GM19099 (cell line): ENCODE results near the gene PRPH.
A peak's percentile ranks its signal among the peaks of the same experiment; 100 is the strongest.

Experiments
- POLR2A ChIP-seq: IDR thresholded peaks from 3 replicates; pipeline ENCODE4 v1.6.1; 2011; ENCODE audit warnings: low read depth; ENCODE audit not compliant: insufficient read length; ENCODE audit errors: extremely low read depth

PRPH gene

GRCh38 chr12:49296034-49296835 lies 1.3 kb downstream of the PRPH start:
- no peak for TF ChIP-seq POLR2A

GRCh38 chr12:49296836-49297694 lies 2.1 kb downstream of the PRPH start:
- TF ChIP-seq POLR2A, result no peak

- TF ChIP-seq POLR2A, result no peak
These were observed 2.7 kb downstream of the PRPH start for GRCh38 chr12:49297695-49298060.

DNA sequence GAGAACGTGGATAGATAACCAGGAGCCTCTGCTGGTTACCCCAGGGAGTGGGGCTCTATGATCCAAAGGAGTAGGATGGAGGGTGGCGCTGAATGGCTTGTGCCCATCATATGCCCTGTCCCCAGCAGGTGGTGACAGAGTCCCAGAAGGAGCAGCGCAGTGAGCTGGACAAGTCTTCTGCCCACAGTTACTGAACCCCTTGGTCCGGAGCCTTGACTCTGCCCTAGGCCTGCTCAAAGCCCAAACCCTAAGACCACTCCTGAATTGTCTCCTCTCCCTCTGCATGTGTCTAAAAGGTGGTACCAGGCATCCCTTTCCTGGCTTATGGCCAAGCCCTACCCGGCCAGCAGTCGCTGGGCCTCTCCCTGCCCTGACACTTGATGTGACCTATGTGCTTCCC lies 3.2 kb downstream of the PRPH start:
- TF ChIP-seq POLR2A, result no peak

DNA sequence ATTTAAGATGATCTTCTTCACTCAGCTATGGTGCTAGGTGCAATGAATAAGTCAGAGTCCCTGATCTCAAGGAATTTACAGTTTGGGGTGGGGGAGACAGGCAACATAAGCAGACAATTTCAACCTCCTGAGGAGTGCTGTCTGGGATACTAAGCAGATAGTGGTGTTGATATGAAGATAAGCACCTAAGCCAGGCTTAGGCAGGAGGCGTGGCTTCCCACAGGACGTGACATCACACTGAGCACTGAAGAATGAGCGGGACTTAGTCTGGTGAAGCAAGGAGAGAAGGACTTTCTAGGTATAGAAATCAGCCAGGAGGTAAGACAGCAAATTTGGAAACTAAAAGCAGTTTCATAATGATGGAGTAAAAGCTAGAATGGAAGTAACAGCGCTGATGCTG lies 6.8 kb downstream of the PRPH start:
- no peak for TF ChIP-seq POLR2A

DNA sequence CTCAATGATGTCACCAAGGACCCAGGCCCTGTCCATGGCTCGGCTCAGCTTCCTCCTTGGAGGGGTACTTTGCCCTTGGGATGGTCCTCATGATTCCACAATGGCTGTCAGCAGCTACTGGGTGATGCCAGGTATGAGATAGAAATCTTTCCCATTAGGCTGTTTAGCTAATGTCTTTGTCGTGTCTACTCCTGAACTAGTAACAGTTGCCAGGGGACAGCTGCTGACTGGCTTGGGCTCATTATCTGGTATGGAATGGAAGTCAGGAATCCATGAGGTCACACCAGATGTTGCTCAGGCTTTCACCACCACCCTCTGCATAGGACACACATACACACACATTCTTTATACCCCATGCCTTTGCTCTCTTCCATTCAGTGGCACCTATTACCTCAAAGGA lies 9.2 kb downstream of the PRPH start:
- no peak for TF ChIP-seq POLR2A

- TF ChIP-seq POLR2A, result no peak
These were observed 11.0 kb downstream of the PRPH start for GRCh38 chr12:49305762-49306510.

DNA sequence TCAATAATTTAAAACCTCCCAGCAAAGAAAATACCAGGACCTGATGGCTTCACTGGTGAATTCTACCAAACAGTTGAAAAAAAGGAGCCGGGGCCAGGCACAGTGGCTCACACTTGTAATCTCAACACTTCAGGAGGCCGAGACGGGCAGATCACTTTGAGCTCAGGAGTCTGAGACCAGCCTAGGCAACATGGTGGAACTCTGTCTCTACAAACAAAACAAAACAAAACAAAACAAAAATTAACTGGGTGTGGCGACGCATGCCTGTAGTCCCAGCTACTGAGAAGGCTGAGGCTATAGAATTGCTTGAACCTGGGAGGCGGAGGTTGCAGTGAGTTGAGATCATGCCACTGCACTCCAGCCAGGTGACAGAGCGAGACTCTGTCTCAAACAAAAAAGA lies 14.4 kb downstream of the PRPH start:
- no peak for TF ChIP-seq POLR2A

DNA sequence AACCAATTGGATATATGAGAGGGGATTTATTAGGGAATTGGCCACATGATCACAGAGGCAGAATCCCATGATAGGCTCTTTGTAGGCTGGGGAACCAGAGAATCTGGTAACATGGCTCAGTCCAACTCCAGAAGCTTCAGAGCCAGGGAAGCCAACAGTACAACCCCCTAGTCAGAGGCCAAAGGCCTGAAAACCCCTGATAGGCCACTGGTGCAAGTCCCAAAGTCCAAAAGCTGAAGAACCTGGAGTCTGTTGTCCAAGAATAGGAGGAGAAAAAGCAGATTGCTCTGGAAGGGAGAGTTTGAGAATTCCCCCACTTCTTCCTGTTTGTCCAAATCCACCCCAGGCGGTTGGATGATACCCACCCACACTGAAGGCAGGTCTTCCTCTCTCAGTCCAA lies 19.9 kb downstream of the PRPH start:
- TF ChIP-seq POLR2A, result no peak

- no peak for TF ChIP-seq POLR2A
These were observed 27.4 kb downstream of the PRPH start for GRCh38 chr12:49322367-49322707.

DNA sequence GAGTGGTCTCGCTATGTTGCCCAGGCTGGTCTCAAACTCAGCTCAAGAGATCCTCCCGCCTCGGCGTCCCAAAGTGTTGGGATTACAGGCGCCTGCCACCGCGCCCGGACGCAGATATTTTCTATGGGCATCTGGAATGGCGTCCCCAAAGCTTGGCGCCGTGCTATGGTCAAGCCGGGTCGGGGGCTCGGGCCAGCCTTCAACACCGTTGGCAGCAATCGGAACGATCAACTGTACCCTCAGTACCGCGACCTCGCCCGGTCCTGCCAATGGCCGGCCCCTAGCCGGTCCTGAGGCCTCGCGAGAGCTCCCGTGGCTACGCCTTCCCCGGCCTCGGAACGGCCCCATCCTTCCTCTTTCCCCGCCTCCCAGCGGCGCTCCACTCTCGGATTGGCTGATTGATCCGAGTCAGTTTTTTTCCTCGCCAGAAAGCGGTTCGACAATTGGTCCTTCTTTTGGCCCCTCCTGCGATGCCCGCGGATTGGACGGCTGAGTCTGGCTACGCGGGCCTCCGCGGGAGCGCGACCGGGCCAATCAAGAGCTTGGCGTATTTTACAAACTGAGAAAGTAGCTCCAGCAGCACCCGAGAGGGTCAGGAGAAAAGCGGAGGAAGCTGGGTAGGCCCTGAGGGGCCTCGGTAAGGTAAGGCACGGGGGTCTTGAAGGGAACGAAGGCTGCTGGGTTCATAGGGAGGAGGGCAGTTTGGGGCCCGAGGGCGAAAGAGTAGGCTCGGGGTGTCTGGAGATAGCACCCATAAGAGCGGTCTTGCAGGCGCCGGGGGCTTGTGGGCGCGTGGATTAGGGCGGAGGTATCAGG lies 28.0 kb downstream of the PRPH start, which contains the start of gene TROAP:
Gene TROAP, plus strand, starts transcription at position 548 of the 816 bp plus-strand sequence. CDS start 354 bp downstream, outside the sequence.
- peak; percentile 83 for TF ChIP-seq POLR2A

DNA sequence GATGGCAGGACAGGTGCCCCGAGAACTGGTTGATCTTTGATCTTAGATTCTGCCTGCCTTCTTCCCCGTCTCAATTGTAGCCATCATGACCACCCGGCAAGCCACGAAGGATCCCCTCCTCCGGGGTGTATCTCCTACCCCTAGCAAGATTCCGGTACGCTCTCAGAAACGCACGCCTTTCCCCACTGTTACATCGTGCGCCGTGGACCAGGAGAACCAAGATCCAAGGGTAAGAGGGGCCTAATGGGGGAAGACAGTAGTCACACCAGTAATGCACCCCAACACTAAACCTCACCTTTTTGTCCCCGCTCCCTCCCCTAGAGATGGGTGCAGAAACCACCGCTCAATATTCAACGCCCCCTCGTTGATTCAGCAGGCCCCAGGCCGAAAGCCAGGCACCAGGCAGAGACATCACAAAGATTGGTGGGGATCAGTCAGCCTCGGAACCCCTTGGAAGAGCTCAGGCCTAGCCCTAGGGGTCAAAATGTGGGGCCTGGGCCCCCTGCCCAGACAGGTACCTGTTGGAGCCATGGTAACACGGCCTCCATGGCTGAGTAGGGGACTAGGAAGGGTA lies 28.7 kb downstream of the PRPH start:
- TF ChIP-seq POLR2A, result no peak

GRCh38 chr12:49325606-49326005 lies 30.7 kb downstream of the PRPH start:
- TF ChIP-seq POLR2A, result peak; percentile 19

DNA sequence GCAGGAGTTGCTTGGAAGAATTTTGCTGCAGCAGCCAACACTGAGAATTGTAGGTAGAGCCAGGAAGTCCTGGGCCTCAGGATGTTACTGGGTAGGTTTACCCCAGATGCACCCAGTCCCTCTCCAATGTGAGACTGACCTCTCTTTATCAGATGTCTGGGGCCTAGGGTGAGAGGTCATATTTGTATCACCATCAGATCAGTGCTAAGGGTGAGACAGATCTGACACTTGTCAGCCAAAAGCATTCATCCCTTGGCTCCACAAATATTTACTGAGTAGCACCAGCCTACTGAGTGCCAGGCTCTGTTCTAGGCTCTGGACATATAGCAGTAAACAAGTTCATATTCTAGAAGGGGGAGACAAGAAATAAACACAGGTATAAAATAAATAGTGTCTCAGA lies 32.4 kb downstream of the PRPH start:
- TF ChIP-seq POLR2A, result no peak
